OCI-M1 (cell line): ENCODE data around the gene ZNF664.
"Not testable (repeated sequence)": the region's sequence is repeated elsewhere in the genome, so short reads cannot be mapped to it uniquely, and the experiment has no call there.

Experiments
- DNase-seq: peaks from one replicate; lab custom pipeline; 2025; lab: John Stamatoyannopoulos, UW

ZNF664 gene

DNA sequence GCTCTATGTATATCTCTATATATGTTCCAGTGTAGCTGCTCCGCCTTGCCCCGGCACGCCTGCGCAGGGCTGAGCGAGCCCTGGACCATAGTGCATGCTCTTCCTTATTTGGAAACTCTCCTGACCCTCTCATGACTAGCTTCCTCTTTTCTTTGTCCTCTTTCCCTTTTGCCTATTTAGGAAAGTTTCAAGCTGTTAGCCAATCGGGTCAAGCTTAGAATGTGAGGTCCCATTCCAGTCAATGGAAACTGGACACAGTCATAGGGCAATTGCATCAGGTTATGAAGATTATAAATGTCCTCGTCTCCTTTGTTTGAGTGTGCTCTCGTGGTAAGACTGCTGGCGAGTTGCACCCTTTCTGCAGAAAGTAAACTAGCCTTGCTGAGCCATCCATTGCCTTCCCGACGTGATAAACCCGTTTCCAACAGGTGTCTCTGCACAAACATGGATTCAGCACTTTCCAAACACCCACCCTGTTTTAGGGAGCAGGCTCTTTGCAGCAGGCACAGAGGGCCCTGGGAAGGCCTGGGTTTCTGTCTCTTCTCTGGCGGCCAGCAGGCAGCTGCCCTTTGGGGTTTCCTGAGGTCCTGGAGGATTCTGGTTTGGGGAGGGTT lies 31.3 kb upstream of the ZNF664 start:
- DNase-seq: peak; percentile 20

DNA sequence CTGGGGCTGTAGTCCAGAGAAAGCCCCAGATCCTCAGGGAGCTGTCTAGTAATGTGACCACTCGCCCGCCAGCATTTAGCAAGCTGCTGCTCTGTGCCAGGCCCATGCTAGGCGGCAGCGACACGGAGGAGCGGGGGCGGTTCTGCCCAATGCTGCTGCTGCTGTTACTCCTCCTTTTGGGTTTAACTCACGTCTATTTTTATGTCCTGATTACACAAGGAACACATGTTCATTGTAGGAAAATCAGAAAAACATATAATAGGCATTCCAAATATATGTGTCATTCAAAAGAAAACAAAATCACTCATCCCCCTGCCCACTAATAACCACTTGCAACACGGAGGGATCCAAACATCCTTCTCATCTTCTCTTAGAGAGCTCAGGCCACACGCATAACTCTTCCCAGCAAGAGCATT lies 30.8 kb upstream of the ZNF664 start:
- no peak for DNase-seq

- DNase-seq: no peak
Measured at GRCh38 chr12:123942911-123943648, 29.9 kb upstream of the ZNF664 start.

GRCh38 chr12:123943816-123944215 lies 29.2 kb upstream of the ZNF664 start:
- no peak for DNase-seq

- DNase-seq: no peak
Measured at GRCh38 chr12:123944696-123945095, 28.3 kb upstream of the ZNF664 start.

- no peak for DNase-seq
Measured at GRCh38 chr12:123945287-123946151, 27.5 kb upstream of the ZNF664 start.

DNA sequence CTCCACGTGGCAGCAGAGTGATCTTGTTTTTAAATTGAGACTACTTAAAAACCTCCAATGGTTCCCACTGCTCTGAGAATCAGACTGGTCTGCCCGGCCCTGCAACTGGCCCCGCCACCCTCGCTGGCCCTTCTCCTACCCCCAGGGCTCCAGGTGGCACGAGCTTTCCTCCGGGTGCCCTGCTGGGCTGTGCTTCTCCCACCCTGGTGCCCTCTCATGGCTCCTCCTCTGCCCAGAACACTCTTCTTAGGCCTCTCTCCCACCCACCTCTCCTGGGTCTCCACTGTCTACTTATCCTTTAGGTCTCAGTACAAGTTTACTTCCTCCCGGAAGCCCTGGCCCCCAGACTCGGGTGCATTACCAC lies 26.9 kb upstream of the ZNF664 start:
- DNase-seq: no peak

GRCh38 chr12:123946516-123947505 lies 26.2 kb upstream of the ZNF664 start:
- DNase-seq: not testable (repeated sequence)

- DNase-seq: not testable (repeated sequence)
Measured at GRCh38 chr12:123947531-123947930, 25.5 kb upstream of the ZNF664 start.

GRCh38 chr12:123948401-123948795 lies 24.6 kb upstream of the ZNF664 start:
- no peak for DNase-seq

DNA sequence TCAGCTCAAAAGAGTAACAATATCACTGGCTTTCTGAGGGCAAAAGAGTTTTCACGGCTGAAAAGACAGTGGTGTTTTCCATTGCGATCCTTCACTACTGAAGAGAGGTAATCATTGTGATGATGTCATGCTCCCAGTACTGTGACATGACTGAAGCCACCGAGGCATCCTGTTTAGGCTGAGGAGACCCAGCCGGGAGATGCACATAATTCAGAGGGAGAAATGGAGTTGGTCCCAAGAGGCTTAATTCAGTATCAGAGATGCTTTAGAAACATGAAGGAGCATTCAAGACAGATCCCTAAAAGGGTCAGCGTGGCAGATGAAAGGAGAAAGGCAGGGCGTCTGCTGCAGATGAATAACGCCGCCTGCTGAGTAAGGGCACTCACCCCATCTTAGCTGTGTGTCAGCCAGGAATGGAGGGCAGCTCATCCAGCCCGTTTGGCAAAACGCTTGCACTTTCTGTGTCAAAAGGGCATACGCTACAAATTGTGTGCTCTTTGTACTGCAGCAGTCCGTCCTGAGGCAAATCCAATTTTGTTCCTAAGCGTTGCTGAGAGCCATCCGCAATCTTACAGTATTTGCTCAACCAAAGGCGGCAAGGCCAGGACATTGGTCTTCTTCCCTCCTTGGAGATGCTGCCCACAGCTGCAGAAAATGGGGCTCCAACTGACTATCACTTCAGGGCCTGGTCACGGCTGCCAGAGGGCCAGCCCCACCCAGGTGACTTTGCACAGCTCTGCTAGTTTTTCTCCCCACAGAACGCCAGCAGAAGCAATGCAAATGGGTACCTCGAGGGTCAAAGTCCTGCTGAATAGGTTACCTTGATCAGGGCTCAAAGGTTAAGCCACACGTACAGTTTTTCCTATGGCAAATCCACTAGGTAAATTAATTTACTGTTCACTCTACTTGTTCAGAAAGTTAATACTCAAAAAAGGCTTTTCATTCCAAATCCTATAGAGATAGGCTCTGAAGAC lies 23.9 kb upstream of the ZNF664 start:
- DNase-seq: no peak

- DNase-seq: no peak
Measured at GRCh38 chr12:123949770-123950165, 23.2 kb upstream of the ZNF664 start.

DNA sequence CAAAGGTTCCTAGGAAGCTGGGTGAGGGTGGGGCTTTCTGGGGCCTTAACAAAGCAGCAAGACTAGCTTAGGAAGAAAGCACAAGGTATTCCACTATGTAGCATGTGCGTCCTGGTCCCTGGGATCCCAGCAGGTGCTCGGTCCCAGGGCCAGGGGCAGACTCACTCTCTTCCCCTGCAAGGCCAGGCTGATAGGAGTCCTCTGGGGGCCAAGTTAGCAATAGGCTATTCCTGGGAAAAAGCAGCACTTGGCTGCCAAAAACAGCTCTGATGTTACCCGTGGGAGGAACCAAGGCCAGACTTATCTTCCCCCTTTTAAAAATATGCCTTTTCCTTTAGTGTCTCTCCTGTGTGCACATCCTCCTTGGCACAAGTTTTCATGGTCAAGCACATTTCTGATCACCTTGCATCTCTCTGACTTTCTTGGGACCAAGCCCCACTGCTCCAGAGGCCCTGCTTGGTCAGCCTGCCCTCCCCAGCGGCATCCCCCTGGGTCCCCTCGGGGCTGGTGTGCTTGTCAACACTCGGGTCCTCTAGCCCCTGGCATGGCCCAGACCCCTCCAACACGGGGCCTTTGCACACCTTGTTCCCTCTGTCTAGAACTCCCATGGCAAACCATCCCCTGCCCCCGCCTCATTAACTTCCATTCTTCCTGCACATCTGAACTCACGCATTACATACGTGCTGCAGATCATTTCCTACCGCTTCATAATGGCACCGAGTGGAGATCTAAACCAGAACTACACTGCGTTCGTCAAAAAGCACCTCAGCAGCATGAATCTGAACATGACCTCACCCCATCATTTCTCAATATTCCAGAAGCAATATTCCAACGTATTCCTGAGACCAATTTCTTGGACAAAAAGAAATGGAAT lies 22.3 kb upstream of the ZNF664 start:
- no peak for DNase-seq

GRCh38 chr12:123951467-123951866 lies 21.5 kb upstream of the ZNF664 start:
- no peak for DNase-seq

- no peak for DNase-seq
Measured at GRCh38 chr12:123952037-123952436, 21.0 kb upstream of the ZNF664 start.

GRCh38 chr12:123954647-123955350 lies 18.2 kb upstream of the ZNF664 start:
- DNase-seq: no peak

DNA sequence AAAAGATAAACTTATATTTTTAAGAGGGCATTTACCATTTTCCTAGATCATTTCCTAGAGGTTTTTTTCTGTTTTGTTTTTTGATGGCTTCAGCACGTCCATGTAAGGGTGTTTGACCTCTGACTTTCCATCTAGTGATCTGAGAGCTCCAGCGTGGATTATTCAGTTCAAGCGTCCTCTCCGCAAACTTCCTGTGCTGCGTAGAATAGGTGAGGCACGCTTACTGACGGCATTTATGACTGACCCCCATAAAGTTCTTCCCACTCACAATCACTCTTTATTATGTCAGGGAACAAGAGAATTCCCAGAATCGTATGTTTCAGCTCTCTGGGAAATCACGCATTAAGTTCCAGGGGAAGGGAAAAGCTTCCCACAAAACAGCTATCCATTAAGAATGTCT lies 16.8 kb upstream of the ZNF664 start:
- DNase-seq: no peak

DNA sequence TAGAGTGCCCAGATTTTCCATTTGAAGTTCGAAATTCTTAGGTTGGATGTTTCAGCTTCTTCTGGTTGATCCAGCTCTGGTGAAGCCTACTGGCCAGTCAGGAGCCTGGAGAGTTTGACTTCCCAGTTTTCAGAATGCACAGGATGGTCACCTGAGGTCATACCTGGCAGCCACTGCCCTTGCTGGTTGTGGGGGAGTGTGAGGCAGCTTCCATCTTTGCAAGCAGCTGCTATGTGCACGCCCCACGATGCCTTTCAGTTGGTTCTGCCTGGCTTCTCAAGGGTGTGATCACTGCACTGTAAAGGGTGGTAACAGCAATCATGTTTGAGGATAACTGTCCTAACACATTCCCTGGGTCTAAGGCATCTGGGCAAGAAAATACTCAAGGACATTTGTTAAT lies 15.8 kb upstream of the ZNF664 start:
- no peak for DNase-seq

- no peak for DNase-seq
Measured at GRCh38 chr12:123958462-123958861, 14.6 kb upstream of the ZNF664 start.
